Measurements from ENCODE around the gene FAM53A. TPM values are rescaled to one million over a fixed set of nuclear protein-coding genes. Genes with fewer than 3 reads are reported as not detected.

Gene FAM53A
- total and polyA plus RNA-seq, 2 experiments from 2014 or later = 7.1 to 11.8 TPM

- Histone ChIP-seq H3K27me3 (no peaks in the 10 kb centered on the region), H3K36me3 (no peaks in the 10 kb centered on the region), H3K27ac (no peak overlapping the region), H3K9me3 (ENCODE audit: low read depth) (no peaks in the 10 kb centered on the region), H3K4me3 (no peak overlapping the region), H3K4me1 (ENCODE audit: low read depth) (no peaks in the 10 kb centered on the region)
- TF ChIP-seq CTCF (IDR thresholded peaks at IDR 0.05; ENCODE audit: low read depth, low read length) = no peak
- DNase-seq (ENCODE audit: low read depth in 1 of 2, low spot score in 1 of 2) = no peak
Observed at GRCh38 chr4:1613099-1613495, 71.0 kb downstream of the FAM53A start.

GRCh38 chr4:1612278-1613098 lies 71.6 kb downstream of the FAM53A start:
- TF ChIP-seq CTCF (IDR thresholded peaks at IDR 0.05; ENCODE audit: low read depth, low read length) = no peak
- no peaks in the 10 kb centered on the region for H3K27me3 ChIP-seq
- H3K4me1 ChIP-seq (ENCODE audit: low read depth) = no peaks in the 10 kb centered on the region
- DNase-seq (ENCODE audit: low read depth in 1 of 2, low spot score in 1 of 2) = no peak
- no peaks in the 10 kb centered on the region for H3K36me3 ChIP-seq
- no peaks in the 10 kb centered on the region for H3K9me3 ChIP-seq (ENCODE audit: low read depth)
- H3K27ac ChIP-seq = no peak overlapping the region
- no peak overlapping the region for H3K4me3 ChIP-seq

- Histone ChIP-seq H3K4me3 (no peak overlapping the region), H3K9me3 (ENCODE audit: low read depth) (no peaks in the 10 kb centered on the region), H3K4me1 (ENCODE audit: low read depth) (no peaks in the 10 kb centered on the region), H3K27me3 (no peaks in the 10 kb centered on the region), H3K27ac (no peak overlapping the region), H3K36me3 (no peaks in the 10 kb centered on the region)
- no peak for DNase-seq (ENCODE audit: low read depth in 1 of 2, low spot score in 1 of 2)
- TF ChIP-seq CTCF (IDR thresholded peaks at IDR 0.05; ENCODE audit: low read depth, low read length) = no peak
Observed at GRCh38 chr4:1611501-1611870, 72.6 kb downstream of the FAM53A start.

- Histone ChIP-seq H3K27me3 (no peaks in the 10 kb centered on the region), H3K36me3 (no peaks in the 10 kb centered on the region), H3K9me3 (ENCODE audit: low read depth) (no peaks in the 10 kb centered on the region), H3K27ac (no peak overlapping the region), H3K4me3 (no peak overlapping the region), H3K4me1 (ENCODE audit: low read depth) (no peaks in the 10 kb centered on the region)
- DNase-seq (ENCODE audit: low read depth in 1 of 2, low spot score in 1 of 2) = no peak
- no peak for TF ChIP-seq CTCF (IDR thresholded peaks at IDR 0.05; ENCODE audit: low read depth, low read length)
Observed at GRCh38 chr4:1610791-1611500, 73.2 kb downstream of the FAM53A start.

GRCh38 chr4:1609901-1610790 lies 74.0 kb downstream of the FAM53A start:
- Histone ChIP-seq H3K4me3 (no peak overlapping the region), H3K36me3 (no peaks in the 10 kb centered on the region), H3K27ac (no peak overlapping the region), H3K27me3 (no peaks in the 10 kb centered on the region), H3K4me1 (ENCODE audit: low read depth) (no peaks in the 10 kb centered on the region), H3K9me3 (ENCODE audit: low read depth) (no peaks in the 10 kb centered on the region)
- no peak for TF ChIP-seq CTCF (IDR thresholded peaks at IDR 0.05; ENCODE audit: low read depth, low read length)
- DNase-seq (ENCODE audit: low read depth in 1 of 2, low spot score in 1 of 2) = no peak
